ENCODE results near the gene AK1. TPM values are rescaled to one million over a fixed set of nuclear protein-coding genes. Genes with fewer than 3 reads are reported as not detected.

The AK1 gene
- total and polyA plus RNA-seq, 2 of the 13 experiments (the other 11 are each of a cell fraction or from before 2014, with no cell fraction given): 19.1 to 32.8 TPM

GRCh38 chr9:127828262-127829031 is 49.0 kb downstream of the AK1 start (continued):
- no peak for TF ChIP-seq RNF219 (CRISPR knock-in tag; IDR thresholded peaks at IDR 0.05)
- TF ChIP-seq GLI4 (CRISPR knock-in tag; IDR thresholded peaks at IDR 0.05; ENCODE audit: borderline replicate concordance): no peak
- peak; percentile 78 for TF ChIP-seq TAF1 (CRISPR knock-in tag; IDR thresholded peaks at IDR 0.05)
- TF ChIP-seq AGO1 (IDR thresholded peaks at IDR 0.05; ENCODE audit: low read depth, low read length, poor library complexity, severe bottlenecking): peak; percentile 65
- TF ChIP-seq TRAFD1 (CRISPR knock-in tag; IDR thresholded peaks at IDR 0.05; ENCODE audit: borderline replicate concordance): no peak
- no peak for TF ChIP-seq ZNF644 (CRISPR knock-in tag; IDR thresholded peaks at IDR 0.05; ENCODE audit: low read depth)
- TF ChIP-seq NCOA1 (CRISPR knock-in tag; IDR thresholded peaks at IDR 0.05): no peak
- no peak for TF ChIP-seq BATF2 (CRISPR knock-in tag; IDR thresholded peaks at IDR 0.05)
- peak; percentile 50; the same call in 1 of the 2 replicates for TF ChIP-seq ARID4A (CRISPR knock-in tag; IDR thresholded peaks at IDR 0.05; ENCODE audit: borderline replicate concordance)
- no peak for TF ChIP-seq SCMH1 (CRISPR knock-in tag; IDR thresholded peaks at IDR 0.05; ENCODE audit: borderline replicate concordance)
- TF ChIP-seq FOXA1 (IDR thresholded peaks at IDR 0.05): no peak
- TF ChIP-seq FOXA1 (CRISPR knock-in tag; IDR thresholded peaks at IDR 0.05): no peak
- no peak for TF ChIP-seq ESRRA (CRISPR knock-in tag; IDR thresholded peaks at IDR 0.05; ENCODE audit: low read depth)
- 0 out of 2 replicates have a peak, but pooled peaks have one; percentile 20 for TF ChIP-seq CBFB (CRISPR knock-in tag; IDR thresholded peaks at IDR 0.05)
- TF ChIP-seq KLF13 (CRISPR knock-in tag; IDR thresholded peaks at IDR 0.05): no peak
- no peak for TF ChIP-seq ZSCAN12 (CRISPR knock-in tag; IDR thresholded peaks at IDR 0.05)
- TF ChIP-seq DNMT3B (CRISPR knock-in tag; conservative IDR thresholded peaks at IDR 0.05): no peak
- TF ChIP-seq MTF1 (CRISPR knock-in tag; IDR thresholded peaks at IDR 0.05): no peak
- no peak for TF ChIP-seq ZNF746 (CRISPR knock-in tag; IDR thresholded peaks at IDR 0.05)
- no peak for TF ChIP-seq ZNF296 (CRISPR knock-in tag; conservative IDR thresholded peaks at IDR 0.05)

All from HepG2 (cell line).